Subcutaneous adipose tissue (tissue), 4 donors: ENCODE data around the gene CAPN12. TPM values are rescaled to one million over a fixed set of nuclear protein-coding genes. Genes with fewer than 3 reads are reported as not detected.

Experiments used
- CTCF ChIP-seq: fragments of 450-650 bp; IDR thresholded peaks from one replicate; pipeline ENCODE4 v1.5.1; 2016; ENCODE audit warnings: low read depth, mild to moderate bottlenecking, control low read depth, antibody characterized with exemption, moderate library complexity
- total RNA-seq, 4 donors: library from RNA; depleted of rRNA; stranded (reverse); fragments of >200 nt; gene quantifications; one replicate each; pipeline ENCODE4 v1.1.0, GENCODE V29; 2016

Gene CAPN12
- total RNA-seq, 4 donors from 2014 or later: 0.57 to 1.8 (median 0.68) TPM; not detected in 1

GRCh38 chr19:38785187-38785699 is 41.0 kb upstream of the CAPN12 start:
- TF ChIP-seq CTCF: no peak

- no peak for TF ChIP-seq CTCF
Observed at GRCh38 chr19:38784224-38784623, 40.0 kb upstream of the CAPN12 start.

- no peak for TF ChIP-seq CTCF
Observed at GRCh38 chr19:38781058-38781457, 36.8 kb upstream of the CAPN12 start.

GRCh38 chr19:38780443-38780842 is 36.2 kb upstream of the CAPN12 start:
- no peak for TF ChIP-seq CTCF

GRCh38 chr19:38778733-38779132 is 34.5 kb upstream of the CAPN12 start:
- no peak for TF ChIP-seq CTCF

GRCh38 chr19:38774181-38774950 is 30.1 kb upstream of the CAPN12 start:
- no peak for TF ChIP-seq CTCF

GRCh38 chr19:38773469-38774177 is 29.3 kb upstream of the CAPN12 start, which contains the start of gene LGALS7:
TSS of gene LGALS7 (minus strand) at chr19:38773517. CDS start at chr19:38773492, 25 bp downstream.
- no peak for TF ChIP-seq CTCF
